GOT3 (cell line): ENCODE measurements around the gene ARHGEF26.

Experiments
- DNase-seq: peaks from one replicate; lab custom pipeline; 2025; ENCODE audit warnings: mixed read lengths; lab: John Stamatoyannopoulos, UW

ARHGEF26 gene

GRCh38 chr3:154210986-154211385 lies 89.8 kb downstream of the ARHGEF26 start:
- no peak for DNase-seq

GRCh38 chr3:154214306-154214705 lies 93.1 kb downstream of the ARHGEF26 start:
- no peak for DNase-seq

- DNase-seq, result no peak
These were observed 96.5 kb downstream of the ARHGEF26 start for GRCh38 chr3:154217671-154218070.

DNA sequence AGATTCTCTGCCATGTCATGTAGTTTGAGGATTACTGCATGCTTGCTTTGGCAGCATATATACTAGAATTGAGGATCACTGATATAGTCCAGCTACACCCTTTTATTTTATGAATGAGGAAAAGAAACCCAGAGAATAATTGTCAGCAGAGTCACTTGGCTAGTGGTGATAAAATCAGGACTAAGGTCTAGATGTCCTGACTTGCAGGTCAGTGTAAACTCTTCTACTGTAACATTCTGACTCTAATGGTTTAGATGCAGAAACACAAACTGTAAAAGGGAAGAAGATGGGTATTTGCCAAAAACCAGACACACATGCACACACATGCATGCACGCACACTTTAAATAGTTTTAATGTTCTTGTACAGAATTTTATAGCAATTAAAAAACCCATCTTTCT lies 97.5 kb downstream of the ARHGEF26 start:
- no peak for DNase-seq

DNA sequence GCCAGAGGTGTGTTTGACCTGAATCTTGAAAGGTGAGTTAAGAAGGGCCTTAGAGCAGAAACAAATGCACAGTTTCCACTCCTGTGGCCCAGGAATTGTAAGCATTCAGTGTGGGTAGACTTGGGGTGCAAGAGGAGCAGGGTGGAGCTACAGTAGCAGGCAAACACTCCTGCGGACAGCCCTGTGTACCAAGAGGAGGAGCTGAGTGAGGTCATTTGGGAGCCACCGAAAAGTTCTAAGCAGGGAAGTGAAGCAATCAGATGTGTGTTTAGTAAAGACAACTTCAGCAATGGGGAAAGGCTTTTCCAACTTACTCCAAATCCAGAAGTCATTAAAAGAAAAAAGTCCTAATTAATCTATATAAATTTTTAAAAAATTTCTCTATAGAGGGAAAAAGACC lies 99.3 kb downstream of the ARHGEF26 start:
- DNase-seq, result no peak

DNA sequence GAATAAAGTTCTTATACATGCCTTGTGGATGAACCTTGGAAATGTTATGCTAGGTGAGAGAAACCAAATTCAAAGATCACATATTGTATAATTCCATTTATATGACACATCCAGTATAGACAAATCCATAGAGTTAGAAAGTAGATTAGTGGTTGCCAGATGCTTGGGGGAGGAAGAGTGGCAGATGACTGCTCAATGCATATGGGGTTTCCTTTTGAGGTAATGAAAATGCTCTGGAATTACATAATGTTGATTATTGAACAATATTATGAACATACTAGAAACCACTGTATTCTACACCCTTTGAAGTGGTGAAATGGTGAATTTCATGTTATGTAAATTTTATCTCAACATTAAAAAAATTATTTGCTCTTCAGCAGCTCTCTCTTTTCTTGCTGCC lies 102.3 kb downstream of the ARHGEF26 start:
- no peak for DNase-seq

- DNase-seq, result no peak
These were observed 103.2 kb downstream of the ARHGEF26 start for GRCh38 chr3:154224366-154224765.

GRCh38 chr3:154224866-154225265 lies 103.7 kb downstream of the ARHGEF26 start:
- DNase-seq, result no peak

DNA sequence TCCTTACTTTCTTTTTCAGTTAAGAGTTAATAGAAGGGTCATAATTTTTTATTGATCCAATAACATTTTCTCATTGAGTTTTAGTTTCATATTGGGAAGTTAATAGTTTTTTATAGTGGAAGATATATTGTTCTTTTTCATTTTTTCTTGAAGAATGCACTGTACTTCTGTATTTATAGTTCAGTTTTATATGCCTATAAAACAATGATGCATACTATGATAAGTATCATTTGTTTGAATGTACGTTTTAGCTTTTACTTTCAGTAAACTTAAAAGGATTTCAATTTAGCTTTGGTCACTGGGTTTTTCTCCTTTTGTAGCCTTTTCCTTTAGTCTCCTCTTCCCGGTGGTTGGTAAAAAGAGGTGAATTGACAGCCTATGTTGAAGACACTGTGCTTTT lies 104.3 kb downstream of the ARHGEF26 start:
- no peak for DNase-seq

DNA sequence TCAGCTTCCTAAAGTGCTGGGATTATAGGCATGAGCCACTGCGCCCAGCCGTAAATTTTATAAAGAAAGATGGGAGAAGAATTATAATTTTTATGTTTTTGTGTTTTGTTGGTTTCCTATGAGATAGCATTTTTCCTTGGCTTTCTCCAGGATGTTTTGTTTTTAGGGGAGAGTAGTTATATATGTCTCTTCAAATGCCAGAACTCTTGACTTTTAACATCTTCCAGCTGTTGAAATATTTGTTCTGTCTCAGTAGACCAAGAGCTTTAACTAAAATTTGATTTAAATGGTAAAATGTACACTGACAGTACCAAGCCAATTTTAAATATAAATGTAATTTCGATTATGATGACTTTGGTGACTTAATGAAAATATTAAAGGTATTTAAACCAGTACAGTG lies 106.3 kb downstream of the ARHGEF26 start:
- no peak for DNase-seq

GRCh38 chr3:154228561-154229216 lies 107.5 kb downstream of the ARHGEF26 start:
- DNase-seq, result no peak

DNA sequence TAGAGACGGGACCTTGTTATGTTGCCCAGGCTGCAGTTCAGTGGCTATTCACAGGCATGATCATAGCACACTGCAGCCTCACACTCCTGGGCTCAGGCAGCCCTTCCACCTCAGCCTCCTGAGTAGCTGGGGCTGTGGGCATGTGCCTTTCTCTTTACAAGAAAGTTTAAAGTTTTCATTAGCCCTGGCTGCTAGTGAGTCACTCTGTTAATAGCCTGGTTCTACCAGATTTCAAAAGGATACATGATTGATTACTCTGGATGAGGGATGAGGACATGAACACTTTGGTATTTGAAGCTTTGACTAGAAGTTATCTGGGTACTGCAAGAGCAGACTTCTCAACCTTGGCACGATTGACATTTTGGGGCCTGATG lies 108.0 kb downstream of the ARHGEF26 start:
- no peak for DNase-seq

GRCh38 chr3:154235330-154235729 lies 114.1 kb downstream of the ARHGEF26 start:
- no peak for DNase-seq

DNA sequence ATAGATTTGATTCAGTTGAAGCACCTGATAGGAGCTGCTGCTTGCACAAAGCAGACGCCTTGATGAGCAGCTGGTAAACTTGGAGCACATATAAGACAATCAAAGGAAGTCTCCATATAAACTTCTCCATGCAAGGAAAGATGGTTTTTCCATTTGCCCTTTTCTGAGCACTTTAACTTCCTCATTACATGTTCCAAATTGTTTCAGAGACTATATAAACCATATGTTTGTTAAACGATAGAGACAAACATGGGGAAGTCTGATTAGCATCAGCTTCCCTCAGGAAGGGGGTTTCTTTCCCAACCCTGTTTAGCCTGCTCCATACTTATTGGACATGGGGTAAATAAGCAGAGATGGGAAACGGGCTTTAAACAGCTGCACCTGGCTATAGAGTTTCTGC lies 115.1 kb downstream of the ARHGEF26 start:
- no peak for DNase-seq

- DNase-seq, result no peak
These were observed 119.0 kb downstream of the ARHGEF26 start for GRCh38 chr3:154240235-154240634.

GRCh38 chr3:154241496-154241895 lies 120.3 kb downstream of the ARHGEF26 start:
- DNase-seq, result no peak

- DNase-seq, result no peak
These were observed 121.6 kb downstream of the ARHGEF26 start for GRCh38 chr3:154242766-154243165.

- DNase-seq, result no peak
These were observed 122.2 kb downstream of the ARHGEF26 start for GRCh38 chr3:154243353-154243752.

GRCh38 chr3:154244644-154245043 lies 123.5 kb downstream of the ARHGEF26 start:
- DNase-seq, result no peak

- no peak for DNase-seq
These were observed 126.7 kb downstream of the ARHGEF26 start for GRCh38 chr3:154247806-154248415.

DNA sequence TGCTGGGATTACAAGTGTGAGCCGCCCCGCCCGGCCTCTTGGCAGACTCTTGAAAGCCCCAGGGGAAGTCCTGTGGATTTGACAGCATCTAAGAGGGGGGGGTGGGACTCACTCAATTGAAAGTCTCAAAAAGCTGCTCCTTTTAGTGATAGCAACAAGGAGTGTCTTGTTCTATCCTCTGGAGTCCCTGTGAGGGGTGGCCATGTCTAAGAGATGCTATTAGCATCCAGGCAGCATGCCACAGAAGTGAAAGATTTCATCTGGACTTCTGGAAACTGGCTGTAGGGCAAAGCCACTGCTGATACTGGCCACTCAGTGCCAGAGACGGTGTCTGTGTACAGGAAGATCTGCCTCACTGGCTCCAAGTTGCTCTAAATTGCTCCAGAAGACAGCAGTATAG lies 129.1 kb downstream of the ARHGEF26 start:
- DNase-seq, result no peak

- no peak for DNase-seq
These were observed 130.4 kb downstream of the ARHGEF26 start for GRCh38 chr3:154251610-154252009.

- peak; percentile 45 for DNase-seq
These were observed 131.8 kb downstream of the ARHGEF26 start for GRCh38 chr3:154252759-154253638.
